Naive thymus-derived CD4-positive, alpha-beta T cell (primary cell): ENCODE results near the gene PITPNM1. TPM values are rescaled to one million over a fixed set of nuclear protein-coding genes. Genes with fewer than 3 reads are reported as not detected.
"Not testable (repeated sequence)": the region's sequence is repeated elsewhere in the genome, so short reads cannot be mapped to it uniquely, and the experiment has no call there.

Experiments
- ATAC-seq: fragments of 150-1000 bp; cut with Tn5 transposase; 2 replicates; pipeline ENCODE4 v1.10.0; 2021; ENCODE audit warnings: mild to moderate bottlenecking, moderate library complexity
- CTCF ChIA-PET: fragments of 350-600 bp; sonication (Branson Sonifier 250); formaldehyde crosslinking; loops from one replicate; lab custom pipeline; 2021; ENCODE audit warnings: antibody characterized with exemption; lab: Charles Lee
- POLR2A ChIA-PET: fragments of 350-600 bp; sonication (Branson Sonifier 250); formaldehyde crosslinking; loops from one replicate; lab custom pipeline; 2021; ENCODE audit warnings: antibody characterized with exemption, inconsistent platforms; lab: Charles Lee
- DNase-seq, 9 donors: peaks; one replicate each; pipeline versions ENCODE4 v3.0.0 to v3.0.0-alpha.2; 2020 to 2022; ENCODE audit warnings: mixed read lengths in 1 of 9
- H3K27ac ChIP-seq: one replicate; pipeline ENCODE4 v1.7.0; 2013; ENCODE audit warnings: mild to moderate bottlenecking, low read depth, low read length, moderate library complexity
- H3K27me3 ChIP-seq, 2 donors: one replicate each; pipeline ENCODE4 v1.7.0; 2013; ENCODE audit warnings: low read length in 2 of 2, mild to moderate bottlenecking in 2 of 2, moderate library complexity in 2 of 2; ENCODE audit not compliant: control insufficient read depth in 2 of 2, insufficient read depth in 2 of 2
- H3K36me3 ChIP-seq, 3 experiments: 1 replicate in 2 of 3; 2 replicates in 1 of 3; pipeline ENCODE4 v1.7.0; 2013; ENCODE audit warnings: low read length in 3 of 3, mild to moderate bottlenecking in 3 of 3, moderate library complexity in 1 of 3; ENCODE audit not compliant: insufficient read depth in 3 of 3, control insufficient read depth in 2 of 3
- H3K4me1 ChIP-seq, 2 donors: one replicate each; pipeline ENCODE4 v1.7.0; 2013; ENCODE audit warnings: low read length in 2 of 2, mild to moderate bottlenecking in 2 of 2, moderate library complexity in 1 of 2; ENCODE audit not compliant: control insufficient read depth in 2 of 2, insufficient read depth in 2 of 2
- H3K4me3 ChIP-seq: 2 replicates; pipeline ENCODE4 v1.7.0; 2013; ENCODE audit warnings: mild to moderate bottlenecking, low read length
- H3K9me3 ChIP-seq, 3 experiments: 1 replicate in 2 of 3; 2 replicates in 1 of 3; pipeline ENCODE4 v1.7.0; 2013; ENCODE audit warnings: low read length in 3 of 3; ENCODE audit not compliant: control insufficient read depth in 2 of 3
- H3K27ac Mint-ChIP-seq, 9 donors: one replicate each; pipeline ENCODE4 v1.8.0; 2020 to 2022; ENCODE audit warnings: mixed read lengths in 9 of 9, mild to moderate bottlenecking in 8 of 9, moderate library complexity in 5 of 9, inconsistent platforms in 2 of 9
- H3K27me3 Mint-ChIP-seq, 5 donors: one replicate each; pipeline ENCODE4 v1.8.0; 2021 to 2022; ENCODE audit warnings: mixed read lengths in 5 of 5, mild to moderate bottlenecking in 1 of 5
- H3K36me3 Mint-ChIP-seq, 5 donors: one replicate each; pipeline ENCODE4 v1.8.0; 2020 to 2022; ENCODE audit warnings: mixed read lengths in 5 of 5, mild to moderate bottlenecking in 3 of 5, inconsistent platforms in 1 of 5
- H3K4me1 Mint-ChIP-seq, 7 donors: one replicate each; pipeline ENCODE4 v1.8.0; 2020 to 2022; ENCODE audit warnings: mixed read lengths in 7 of 7, mild to moderate bottlenecking in 3 of 7, inconsistent platforms in 1 of 7
- H3K4me3 Mint-ChIP-seq, 10 donors: one replicate each; pipeline ENCODE4 v1.8.0; 2020 to 2022; ENCODE audit warnings: mild to moderate bottlenecking in 10 of 10, mixed read lengths in 10 of 10, moderate library complexity in 6 of 10, inconsistent platforms in 2 of 10
- H3K9me3 Mint-ChIP-seq, 11 donors: one replicate each; pipeline ENCODE4 v1.8.0; 2020 to 2022; ENCODE audit warnings: mixed read lengths in 11 of 11, mild to moderate bottlenecking in 4 of 11, inconsistent platforms in 1 of 11, moderate library complexity in 1 of 11
- intact Hi-C, 2 donors: fragments of 100-400 bp; cut with micrococcal nuclease; formaldehyde crosslinking; loops; one replicate each; pipeline ENCODE4 v1.15.1; 2023
- polyA plus RNA-seq, 2 donors: library from polyadenylated mRNA; unstranded; fragments of 300-500 nt; fragmentation: Illumina TruSeq; gene quantifications; one replicate each; pipeline ENCODE4 v1.2.3, GENCODE V29; 2021
- total RNA-seq, 6 experiments: library from RNA in 5 of 6; stranded (reverse) in 5 of 6; gene quantifications; 1 replicate in 5 of 6; 2 replicates in 1 of 6; pipeline ENCODE4 v1.2.3 and lab custom pipeline; 2021 to 2026

Gene PITPNM1
- total and polyA plus RNA-seq, 7 experiments from 2014 or later: 9.5 to 133 (median 92.4) TPM

- H3K9me3 Mint-ChIP-seq: peaks cover 0 to 2% (median 0%) of the 10 kb centered on the region in 11 donors
- peak overlapping the region; percentile 21 for H3K27ac ChIP-seq
- no peak overlapping the region for H3K4me3 ChIP-seq
- H3K4me1 Mint-ChIP-seq: peaks cover 23 to 39% (median 35%) of the 10 kb centered on the region in 7 donors
- H3K27me3 ChIP-seq: no peaks in the 10 kb centered on the region
- no peak for DNase-seq
- H3K27me3 Mint-ChIP-seq: no peaks in the 10 kb centered on the region
- H3K36me3 ChIP-seq: peaks cover 8 to 84% (median 28%) of the 10 kb centered on the region in 3 experiments
- intact Hi-C loops: loop anchor here in 1 of 2 donors (10.0 kb wide), 1 partner anchor 1205 kb away; the partner anchor contains the start of gene YIF1A
- ChIA-PET CTCF (interaction anchor here (0.5 to 1.3 kb wide), 2 partner anchors 103 to 144 kb away, joined by 3 read pairs; no protein-coding TSS in a partner anchor), POLR2A (interaction anchor here (0.8 to 1.9 kb wide), 9 partner anchors 7 to 137 kb away, joined by 3 to 5 read pairs (median 3); partner anchors contain the start of genes AIP, POLD4 and TMEM134)
- peak overlapping the region in 8 of 9 donors; percentile 25 to 81 (median 68) for H3K27ac Mint-ChIP-seq
- peaks cover 10 to 36% (median 18%) of the 10 kb centered on the region in 5 donors for H3K36me3 Mint-ChIP-seq
- ATAC-seq: no peak
- no peaks in the 10 kb centered on the region for H3K9me3 ChIP-seq
- H3K4me3 Mint-ChIP-seq: peak overlapping the region in 1 of 10 donors; percentile 70
- peaks cover 21% of the 10 kb centered on the region in 2 donors for H3K4me1 ChIP-seq
Measured at GRCh38 chr11:67489885-67490726, 15.1 kb downstream of the PITPNM1 start.

GRCh38 chr11:67489203-67489884 is 15.8 kb downstream of the PITPNM1 start:
- ChIA-PET CTCF (interaction anchor here (0.5 kb wide), 1 partner anchor 103 kb away, joined by 3 read pairs; no protein-coding TSS in a partner anchor), POLR2A (interaction anchor here (0.6 to 1.8 kb wide), 8 partner anchors 21 to 144 kb away, joined by 3 to 12 read pairs (median 3); partner anchors contain the start of genes POLD4, PPP1CA, RAD9A and TBC1D10C)
- H3K4me1 ChIP-seq: peaks cover 28% of the 10 kb centered on the region in 2 donors
- H3K4me3 ChIP-seq: no peak overlapping the region
- no peaks in the 10 kb centered on the region for H3K9me3 ChIP-seq
- ATAC-seq: no peak
- Mint-ChIP-seq H3K9me3 (peaks cover 0 to 2% (median 0%) of the 10 kb centered on the region in 11 donors), H3K36me3 (peaks cover 10 to 44% (median 18%) of the 10 kb centered on the region in 5 donors), H3K4me3 (peak overlapping the region in 2 of 10 donors; percentile 15 to 70), H3K27ac (peak overlapping the region in 8 of 9 donors; percentile 38 to 85 (median 70)), H3K4me1 (peaks cover 31 to 47% (median 43%) of the 10 kb centered on the region in 7 donors), H3K27me3 (no peaks in the 10 kb centered on the region)
- intact Hi-C loops: loop anchor here in 1 of 2 donors (10.0 kb wide), 1 partner anchor 1205 kb away; the partner anchor contains the start of gene YIF1A
- DNase-seq: no peak
- no peaks in the 10 kb centered on the region for H3K27me3 ChIP-seq
- H3K27ac ChIP-seq: peak overlapping the region; percentile 61
- H3K36me3 ChIP-seq: peaks cover 8 to 78% (median 28%) of the 10 kb centered on the region in 3 experiments

GRCh38 chr11:67486481-67487195 is 18.5 kb downstream of the PITPNM1 start:
- peak overlapping the region; percentile 88 to 100 (median 98) for H3K27ac Mint-ChIP-seq
- H3K27ac ChIP-seq: peak overlapping the region; percentile 80

GRCh38 chr11:67485873-67486361 is 19.2 kb downstream of the PITPNM1 start:
- peaks cover 42 to 44% of the 10 kb centered on the region in 2 donors for H3K4me1 ChIP-seq
- peak overlapping the region; percentile 10 for H3K4me3 ChIP-seq
- DNase-seq: peak in 4 of 9 donors; percentile 20 to 56 (median 30)
- peaks cover 5 to 44% (median 20%) of the 10 kb centered on the region in 3 experiments for H3K36me3 ChIP-seq
- not testable (repeated sequence) for H3K9me3 ChIP-seq, H3K9me3 Mint-ChIP-seq, ATAC-seq, H3K27me3 Mint-ChIP-seq, H3K27me3 ChIP-seq
- H3K4me1 Mint-ChIP-seq: peaks cover 49 to 67% (median 59%) of the 10 kb centered on the region in 7 donors
- ChIA-PET POLR2A (interaction anchor here (0.6 to 5.9 kb wide), 14 partner anchors 9 to 1608 kb away, joined by 3 to 122 read pairs (median 4); partner anchors contain the start of genes CDK2AP2, PITPNM1, PPP1CA and PTPRCAP), CTCF (interaction anchor here (0.6 to 3.7 kb wide), 4 partner anchors 21 to 104 kb away, joined by 3 to 11 read pairs (median 4); partner anchors contain the start of gene PTPRCAP)
- peaks cover 10 to 48% (median 15%) of the 10 kb centered on the region in 5 donors for H3K36me3 Mint-ChIP-seq
- H3K4me3 Mint-ChIP-seq: peak overlapping the region; percentile 83 to 98 (median 92)
- H3K27ac ChIP-seq: peak overlapping the region; percentile 80
- peak overlapping the region; percentile 88 to 100 (median 98) for H3K27ac Mint-ChIP-seq
- intact Hi-C loops: loop anchor here in 1 of 2 donors (10.0 kb wide), 1 partner anchor 1201 kb away; the partner anchor contains the start of gene YIF1A

More at GRCh38 chr11:67486481-67487195, 18.5 kb downstream of the PITPNM1 start:
- ChIA-PET CTCF (interaction anchor here (0.7 to 0.9 kb wide), 2 partner anchors 19 to 99 kb away, joined by 3 read pairs; partner anchors contain the start of gene PITPNM1), POLR2A (interaction anchor here (0.6 to 5.9 kb wide), 11 partner anchors 15 to 369 kb away, joined by 3 to 122 read pairs (median 32); partner anchors contain the start of genes CDK2AP2, PITPNM1, PPP1CA and PTPRCAP)
- H3K4me3 Mint-ChIP-seq: peak overlapping the region; percentile 83 to 98 (median 92)
- intact Hi-C loops: loop anchor here in 1 of 2 donors (10.0 kb wide), 1 partner anchor 1202 kb away; the partner anchor contains the start of gene YIF1A
- DNase-seq: peak in 1 of 9 donors; percentile 74
- H3K9me3 Mint-ChIP-seq: no peaks in the 10 kb centered on the region
- Histone ChIP-seq H3K4me3 (peak overlapping the region; percentile 10), H3K27me3 (no peaks in the 10 kb centered on the region), H3K4me1 (peaks cover 42 to 44% of the 10 kb centered on the region in 2 donors), H3K36me3 (peaks cover 5 to 51% (median 20%) of the 10 kb centered on the region in 3 experiments), H3K9me3 (no peaks in the 10 kb centered on the region)
- ATAC-seq: no peak
- peaks cover 49 to 67% (median 59%) of the 10 kb centered on the region in 7 donors for H3K4me1 Mint-ChIP-seq
- peaks cover 0 to 5% (median 0%) of the 10 kb centered on the region in 5 donors for H3K27me3 Mint-ChIP-seq
- H3K36me3 Mint-ChIP-seq: peaks cover 10 to 50% (median 18%) of the 10 kb centered on the region in 5 donors

- DNase-seq: peak in 6 of 9 donors; percentile 41 to 78 (median 48)
- H3K9me3 Mint-ChIP-seq: no peaks in the 10 kb centered on the region
- H3K4me1 ChIP-seq: peaks cover 42 to 44% of the 10 kb centered on the region in 2 donors
- no peaks in the 10 kb centered on the region for H3K27me3 ChIP-seq
- H3K27ac ChIP-seq: peak overlapping the region; percentile 80
- intact Hi-C loops: loop anchor here (1.0 to 10.0 kb wide), 7 partner anchors 21 to 1200 kb away; partner anchors contain the start of genes POLD4 (in 1 of the 2), RAD9A (in 1 of the 2), RBM4B (in 1 of the 2) and YIF1A (in 1 of the 2)
- CTCF ChIA-PET: interaction anchor here (0.6 to 3.7 kb wide), 7 partner anchors 15 to 1070 kb away, joined by 3 to 11 read pairs (median 3); partner anchors contain the start of genes PITPNM1 and PTPRCAP
- peak overlapping the region; percentile 95 to 100 (median 99) for H3K27ac Mint-ChIP-seq
- ATAC-seq: peak; percentile 15
- H3K4me3 Mint-ChIP-seq: peak overlapping the region; percentile 90 to 100 (median 96)
- H3K4me3 ChIP-seq: peak overlapping the region; percentile 80
- peaks cover 0 to 5% (median 0%) of the 10 kb centered on the region in 5 donors for H3K27me3 Mint-ChIP-seq
- POLR2A ChIA-PET: interaction anchor here (0.6 to 5.9 kb wide), 30 partner anchors 8 to 1217 kb away, joined by 3 to 122 read pairs (median 6); partner anchors contain the start of genes CDK2AP2, PITPNM1, POLD4 and PPP1CA
- peaks cover 48 to 65% (median 57%) of the 10 kb centered on the region in 7 donors for H3K4me1 Mint-ChIP-seq
- H3K36me3 ChIP-seq: peaks cover 5 to 33% (median 16%) of the 10 kb centered on the region in 3 experiments
- no peaks in the 10 kb centered on the region for H3K9me3 ChIP-seq
- H3K36me3 Mint-ChIP-seq: peaks cover 9 to 47% (median 14%) of the 10 kb centered on the region in 5 donors
Measured at GRCh38 chr11:67484847-67485311, 20.3 kb downstream of the PITPNM1 start.
